HepG2 (cell line): Measurements from ENCODE around the gene PEMT. TPM values are rescaled to one million over a fixed set of nuclear protein-coding genes. Genes with fewer than 3 reads are reported as not detected.

Source experiments
- ATAC-seq: fragments of 200-7000 bp; cut with Tn5 transposase; 3 replicates; pipeline ENCODE4 v1.9.1; 2020; ENCODE audit warnings: mild to moderate bottlenecking, moderate library complexity
- BruUV-seq: library from RNA; stranded (reverse); fragments of 400-500 nt; replicated peaks from 2 replicates; lab custom pipeline; 2021; lab: Mats Ljungman, UMichigan
- CTCF ChIA-PET: fragments of 300-600 bp; formaldehyde crosslinking; extraction: SDS; loops from one replicate; lab custom pipeline; 2021; ENCODE audit warnings: low total read pairs, inconsistent platforms, low intra/inter-chr PET ratio; lab: Yijun Ruan, JAX
- POLR2A ChIA-PET: fragments of 350-600 bp; sonication (Branson Sonifier 250); formaldehyde crosslinking; loops from one replicate; lab custom pipeline; 2020; ENCODE audit warnings: antibody characterized with exemption, inconsistent platforms; lab: Yijun Ruan, JAX
- DNase-seq: peaks from one replicate; pipeline ENCODE4 v3.0.0-alpha.2; 2015; ENCODE audit warnings: low spot score
- FAIRE-seq: peaks from 3 replicates; lab custom pipeline; 2011; peaks lifted over from hg19 to GRCh38; lab: Jason Lieb, UNC
- H2AFZ ChIP-seq: one replicate; pipeline ENCODE4 v1.6.1; 2011; ENCODE audit warnings: low read length, inconsistent platforms
- H3K27ac ChIP-seq: fragments of 300-600 bp; 3 replicates; pipeline ENCODE4 v1.8.0; 2011; ENCODE audit warnings: mixed run types, mild to moderate bottlenecking, mixed read lengths, low read length, inconsistent platforms; ENCODE audit not compliant: insufficient read depth; ENCODE audit errors: extremely low read length
- H3K27me3 ChIP-seq, 2 experiments: fragments of 200-600 bp in 1 of 2; 2 replicates in 1 of 2; 3 replicates in 1 of 2; pipeline versions ENCODE4 v1.6.0 to v1.8.0; 2011; ENCODE audit warnings: low read length in 2 of 2, mild to moderate bottlenecking in 2 of 2, moderate library complexity in 2 of 2, inconsistent platforms in 1 of 2; ENCODE audit not compliant: insufficient read depth in 2 of 2, control insufficient read depth in 1 of 2
- H3K36me3 ChIP-seq, 2 experiments: fragments of 200-600 bp in 1 of 2; replicated peaks in 1 of 2; 2 replicates in 1 of 2; 3 replicates in 1 of 2; pipeline versions ENCODE4 v1.5.1 to v1.8.0; 2011; ENCODE audit warnings: low read length in 2 of 2, inconsistent platforms in 1 of 2; ENCODE audit not compliant: insufficient read depth in 2 of 2, control insufficient read depth in 1 of 2
- H3K4me1 ChIP-seq: 2 replicates; pipeline ENCODE4 v1.5.1; 2012; ENCODE audit warnings: low read length, inconsistent platforms; ENCODE audit not compliant: insufficient read depth
- H3K4me2 ChIP-seq: 2 replicates; pipeline ENCODE4 v1.6.0; 2011; ENCODE audit warnings: low read depth, low read length, inconsistent platforms
- H3K4me3 ChIP-seq, 3 experiments: fragments of 200-600 bp in 1 of 3; sonication (generic), shearing (Covaris generic) in 1 of 3; replicated peaks in 1 of 3; 2 replicates each; pipeline ENCODE4 v1.5.1; 2011 to 2016; ENCODE audit warnings: low read length in 3 of 3, inconsistent platforms in 2 of 3, low read depth in 2 of 3, mild to moderate bottlenecking in 2 of 3, control low read depth in 1 of 3, mixed read lengths in 1 of 3; ENCODE audit not compliant: insufficient read depth in 1 of 3
- H3K79me2 ChIP-seq: one replicate; pipeline ENCODE4 v1.6.1; 2011; ENCODE audit warnings: low read length, inconsistent platforms; ENCODE audit not compliant: insufficient read depth
- H3K9ac ChIP-seq: 2 replicates; pipeline ENCODE4 v1.6.0; 2011; ENCODE audit warnings: mild to moderate bottlenecking, low read depth, low read length, inconsistent platforms; ENCODE audit not compliant: insufficient read depth
- H3K9me3 ChIP-seq: 2 replicates; pipeline ENCODE4 v1.5.1; 2012; ENCODE audit warnings: mild to moderate bottlenecking, low read length
- H4K20me1 ChIP-seq: 2 replicates; pipeline ENCODE4 v1.6.0; 2011; ENCODE audit warnings: inconsistent platforms, mild to moderate bottlenecking, low read length, moderate library complexity; ENCODE audit not compliant: insufficient read depth
- DNMT1 ChIP-seq: sonication (generic); formaldehyde crosslinking; IDR thresholded peaks from 2 replicates; pipeline ENCODE4 v1.5.1; 2020; ENCODE audit warnings: mild to moderate bottlenecking, missing genetic modification reagents
- KAT8 ChIP-seq: IDR thresholded peaks from 2 replicates; pipeline ENCODE4 v1.6.1; 2016; ENCODE audit warnings: missing genetic modification reagents, missing compliant biosample characterization
- KMT2A ChIP-seq: sonication (generic); formaldehyde crosslinking; IDR thresholded peaks from 2 replicates; pipeline ENCODE4 v1.4.0; 2020; ENCODE audit warnings: missing genetic modification reagents
- SIN3B ChIP-seq: fragments of 150-350 bp; IDR thresholded peaks from 2 replicates; pipeline ENCODE4 v1.6.1; 2014; ENCODE audit warnings: low read length
- SNAI1 ChIP-seq: sonication (generic); formaldehyde crosslinking; IDR thresholded peaks from 2 replicates; pipeline ENCODE4 v1.5.0; 2020; ENCODE audit warnings: mild to moderate bottlenecking, missing genetic modification reagents, borderline replicate concordance
- SPEN ChIP-seq: sonication (generic); formaldehyde crosslinking; IDR thresholded peaks from 2 replicates; pipeline ENCODE4 v1.5.1; 2020; ENCODE audit warnings: low read depth, mild to moderate bottlenecking, missing genetic modification reagents
- TBL1XR1 ChIP-seq: fragments of 150-350 bp; IDR thresholded peaks from 2 replicates; pipeline ENCODE4 v1.6.1; 2014; ENCODE audit warnings: borderline replicate concordance, low read length; ENCODE audit not compliant: partially characterized antibody
- WIZ ChIP-seq: sonication (generic); formaldehyde crosslinking; IDR thresholded peaks from 2 replicates; pipeline ENCODE4 v1.5.1; 2020; ENCODE audit warnings: mild to moderate bottlenecking, missing genetic modification reagents
- ZBTB40 ChIP-seq, 2 experiments: fragments of 450-650 bp in 1 of 2; sonication (generic) in 1 of 2; formaldehyde crosslinking in 1 of 2; IDR thresholded peaks; 2 replicates each; pipeline versions ENCODE4 v1.6.1 to v1.8.0; 2016 to 2022; ENCODE audit warnings: antibody characterized with exemption in 1 of 2, mild to moderate bottlenecking in 1 of 2, missing genetic modification reagents in 1 of 2
- ZNF234 ChIP-seq: sonication (generic); formaldehyde crosslinking; conservative IDR thresholded peaks from 2 replicates; pipeline ENCODE4 v1.5.1; 2020; ENCODE audit warnings: mild to moderate bottlenecking, missing genetic modification reagents
- ZNF24 ChIP-seq: fragments of 450-650 bp; IDR thresholded peaks from 2 replicates; pipeline ENCODE4 v1.6.1; 2017; ENCODE audit warnings: antibody characterized with exemption, mild to moderate bottlenecking
- ZNF546 ChIP-seq: sonication (generic); formaldehyde crosslinking; conservative IDR thresholded peaks from 2 replicates; pipeline ENCODE4 v1.8.1; 2023; ENCODE audit warnings: mild to moderate bottlenecking, missing genetic modification reagents
- WGBS: methylation state at CpG from one replicate; pipeline ENCODE4 v1.1.6; 2017; ENCODE audit warnings: low lambda C conversion rate; 5-methylcytosine and 5-hydroxymethylcytosine counted together
- in situ Hi-C: cut with HindIII; loops from 2 replicates; pipeline ENCODE4 v1.10.0; 2017; ENCODE audit warnings: low pct_unique_long_range_greater_than_20kb; ENCODE audit not compliant: extremely low pct_ligation_motif_present
- intact Hi-C: fragments of 100-400 bp; cut with micrococcal nuclease; formaldehyde crosslinking; loops from one replicate; pipeline ENCODE4 v1.10.0; 2022; ENCODE audit not compliant: unreplicated experiment
- polyA plus RNA-seq, 8 experiments: library from polyadenylated mRNA; depleted of rRNA in 3 of 8; stranded (reverse) in 7 of 8; unstranded in 1 of 8; fragments of >200 nt; fragmentation: Illumina TruSeq in 4 of 8; extraction: Trizol in 4 of 8; gene quantifications; 2 replicates each; pipeline versions ENCODE4 v1.2.1 to v1.2.3, GENCODE V29; 2011 to 2016; ENCODE audit warnings: low read depth in 4 of 8, missing spikeins in 1 of 8, mixed read lengths in 1 of 8; ENCODE audit not compliant: insufficient read depth in 1 of 8
- total RNA-seq, 5 experiments: library from RNA; depleted of rRNA; stranded (reverse); fragments of >200 nt; fragmentation: Illumina TruSeq; extraction: Trizol; gene quantifications; 2 replicates each; pipeline ENCODE4 v1.2.3, GENCODE V29; 2016; ENCODE audit warnings: low read depth in 1 of 5

Gene PEMT
- total and polyA plus RNA-seq, 2 of the 13 experiments (the other 11 are each of a cell fraction or from before 2014, with no cell fraction given), result 31.7 to 43.6 TPM

GRCh38 chr17:17545031-17545820 is 46.3 kb downstream of the PEMT start:
- CTCF ChIA-PET, result no interaction called here
- POLR2A ChIA-PET, result no interaction called here
- no TSS peak for BruUV-seq
- Histone ChIP-seq H4K20me1 (peaks cover 7% of the 10 kb centered on the region; the same call in 1 of the 2 replicates), H3K79me2 (no peaks in the 10 kb centered on the region), H3K4me1 (peaks cover 36% of the 10 kb centered on the region), H3K36me3 (no peaks in the 10 kb centered on the region; a peak in 1 of 5 replicates), H3K27ac (no peak overlapping the region), H3K27me3 (no peaks in the 10 kb centered on the region)
- WGBS, result 97% methylated on average over 10 of the region's 20 CpGs
- no peak for DNase-seq
- intact Hi-C loops, result no loop called here
- in situ Hi-C loops, result no loop called here
- TF ChIP-seq SNAI1 (CRISPR knock-in tag), result no peak
- no peak for TF ChIP-seq ZNF546 (CRISPR knock-in tag)
- no peak for TF ChIP-seq ZNF234 (CRISPR knock-in tag)
- no peak for TF ChIP-seq ZNF24
- no peak for TF ChIP-seq WIZ
- TF ChIP-seq DNMT1 (CRISPR knock-in tag), result no peak
- TF ChIP-seq SPEN, result no peak
- TF ChIP-seq ZBTB40 (IDR thresholded peaks at IDR 0.05), result no peak
- no peak for TF ChIP-seq ZBTB40 (CRISPR knock-in tag; IDR thresholded peaks at IDR 0.05)
- no peak for TF ChIP-seq KMT2A (CRISPR knock-in tag)
- no peak for TF ChIP-seq KAT8 (CRISPR knock-in tag)
- no peak for TF ChIP-seq TBL1XR1
- no peak for TF ChIP-seq SIN3B
- TF ChIP-seq, all 625 proteins: peak for 0
- Histone ChIP-seq H2AFZ (no peak overlapping the region), H3K4me2 (no peak overlapping the region), H3K9me3 (no peaks in the 10 kb centered on the region), H3K4me3 (no peak overlapping the region), H3K9ac (no peak overlapping the region)
- FAIRE-seq (no peak), ATAC-seq (no peak)
